ENCODE measurements around the gene NPC1L1. TPM values are rescaled to one million over a fixed set of nuclear protein-coding genes. Genes with fewer than 3 reads are reported as not detected.

NPC1L1 gene
- under 1 TPM; 0.13 to 0.16 TPM for total RNA-seq
- not detected for polyA plus RNA-seq
- 0 to 0.25 (median 0.07) reads per million in 6 experiments for total RNA-seq

- Mint-ChIP-seq H3K27ac (no peak within 1 kb of the TSS), H3K4me1 (no peaks in the 10 kb centered on the region), H3K27me3 (peaks cover 0 to 3% (median 0%) of the 10 kb centered on the region in 5 donors), H3K4me3 (no peak within 1 kb of the TSS), H3K9me3 (no peaks in the 10 kb centered on the region), H3K36me3 (no peaks in the 10 kb centered on the region)
- DNase-seq (no peak), ATAC-seq (no peak)
- POLR2A ChIA-PET: no interaction called here
These were observed at the start of gene NPC1L1 for GRCh38 chr7:44541028-44541869. TSS of gene NPC1L1 (minus strand) at chr7:44541330. CDS start at chr7:44541259, 71 bp downstream.

- no peak overlapping the region for H3K27ac Mint-ChIP-seq
- DNase-seq: no peak
- no peak for ATAC-seq
- H3K9me3 Mint-ChIP-seq: no peaks in the 10 kb centered on the region
- POLR2A ChIA-PET: interaction anchor here (0.8 to 1.4 kb wide), 2 partner anchors 14 to 16 kb away, joined by 3 read pairs; partner anchors contain the start of gene OGDH
- H3K4me3 Mint-ChIP-seq: no peak overlapping the region
- peaks cover 0 to 10% (median 1%) of the 10 kb centered on the region in 5 donors for H3K27me3 Mint-ChIP-seq
- peaks cover 0 to 5% (median 4%) of the 10 kb centered on the region in 4 donors for H3K4me1 Mint-ChIP-seq
- H3K36me3 Mint-ChIP-seq: no peaks in the 10 kb centered on the region
These were observed 49.8 kb upstream of the NPC1L1 start for GRCh38 chr7:44590910-44591309.

- peaks cover 0 to 2% (median 0%) of the 10 kb centered on the region in 5 donors for H3K27me3 Mint-ChIP-seq
- no peak overlapping the region for H3K4me3 Mint-ChIP-seq
- POLR2A ChIA-PET: interaction anchor here (0.5 to 1.6 kb wide), 4 partner anchors 259 to 333 kb away, joined by 3 to 6 read pairs (median 5); no protein-coding TSS in a partner anchor
- ATAC-seq: peak; percentile 78
- peaks cover 0 to 7% (median 5%) of the 10 kb centered on the region in 4 donors for H3K4me1 Mint-ChIP-seq
- H3K27ac Mint-ChIP-seq: peak overlapping the region in 2 of 10 donors; percentile 5 to 9
- peak in 8 of 10 donors; percentile 42 to 73 (median 56) for DNase-seq
- no peaks in the 10 kb centered on the region for H3K9me3 Mint-ChIP-seq
- no peaks in the 10 kb centered on the region for H3K36me3 Mint-ChIP-seq
These were observed 46.9 kb upstream of the NPC1L1 start for GRCh38 chr7:44587843-44588711.

- H3K4me1 Mint-ChIP-seq: peaks cover 15 to 41% (median 37%) of the 10 kb centered on the region in 4 donors
- DNase-seq: no peak
- ATAC-seq: no peak
- H3K4me3 Mint-ChIP-seq: peak overlapping the region; percentile 87 to 93 (median 91)
- POLR2A ChIA-PET: interaction anchor here (1.0 to 4.7 kb wide), 9 partner anchors 11 to 418 kb away, joined by 4 to 64 read pairs (median 15); partner anchors contain the start of genes DDX56, H2AZ2, OGDH and PPIA
- peak overlapping the region; percentile 91 to 99 (median 98) for H3K27ac Mint-ChIP-seq
- no peaks in the 10 kb centered on the region for H3K9me3 Mint-ChIP-seq
- peaks cover 0 to 31% (median 8%) of the 10 kb centered on the region in 3 donors for H3K36me3 Mint-ChIP-seq
- peaks cover 0 to 3% (median 0%) of the 10 kb centered on the region in 5 donors for H3K27me3 Mint-ChIP-seq
These were observed 42.2 kb upstream of the NPC1L1 start for GRCh38 chr7:44583146-44583865.

- peak; percentile 84 to 85 for ATAC-seq
- Mint-ChIP-seq H3K9me3 (no peaks in the 10 kb centered on the region), H3K36me3 (peaks cover 0 to 41% (median 8%) of the 10 kb centered on the region in 3 donors), H3K4me3 (peak within 1 kb of the TSS; percentile 87 to 93 (median 91)), H3K27me3 (peaks cover 0 to 3% (median 0%) of the 10 kb centered on the region in 5 donors), H3K4me1 (peaks cover 14 to 37% (median 35%) of the 10 kb centered on the region in 4 donors), H3K27ac (peak within 1 kb of the TSS; percentile 91 to 99 (median 98))
- DNase-seq: peak; percentile 99 to 100 (median 100)
- POLR2A ChIA-PET: interaction anchor here (0.6 to 4.7 kb wide), 27 partner anchors 10 to 1650 kb away, joined by 3 to 64 read pairs (median 4); partner anchors contain the start of genes DDX56, H2AZ2, MRPL32 and NUDCD3
These were observed 40.9 kb upstream of the NPC1L1 start, which contains the start of gene TMED4 for GRCh38 chr7:44581879-44582603. TSS of gene TMED4 (minus strand) at chr7:44582231. CDS start at chr7:44582206, 25 bp downstream.

GRCh38 chr7:44580945-44581878, 40.1 kb upstream of the NPC1L1 start:
- Mint-ChIP-seq H3K4me3 (peak overlapping the region; percentile 87 to 93 (median 91)), H3K27ac (peak overlapping the region; percentile 89 to 99 (median 98)), H3K4me1 (peaks cover 14 to 37% (median 35%) of the 10 kb centered on the region in 4 donors), H3K36me3 (peaks cover 0 to 46% (median 8%) of the 10 kb centered on the region in 3 donors), H3K9me3 (no peaks in the 10 kb centered on the region), H3K27me3 (peaks cover 0 to 3% (median 0%) of the 10 kb centered on the region in 5 donors)
- DNase-seq (peak; percentile 15 to 76 (median 48)), ATAC-seq (peak; percentile 34 to 42)
- POLR2A ChIA-PET: interaction anchor here (0.6 to 4.7 kb wide), 25 partner anchors 9 to 531 kb away, joined by 3 to 64 read pairs (median 5); partner anchors contain the start of genes DDX56, H2AZ2, NUDCD3 and OGDH

- Mint-ChIP-seq H3K36me3 (peaks cover 0 to 74% (median 8%) of the 10 kb centered on the region in 3 donors), H3K27ac (peak overlapping the region in 7 of 10 donors; percentile 33 to 90 (median 62)), H3K27me3 (no peaks in the 10 kb centered on the region), H3K9me3 (no peaks in the 10 kb centered on the region), H3K4me1 (peaks cover 25 to 66% (median 56%) of the 10 kb centered on the region in 4 donors), H3K4me3 (peak overlapping the region in 6 of 10 donors; percentile 21 to 45 (median 32))
- ATAC-seq: no peak
- POLR2A ChIA-PET: interaction anchor here (3.0 kb wide), 1 partner anchor 11 kb away, joined by 13 read pairs; no protein-coding TSS in a partner anchor
- no peak for DNase-seq
These were observed 35.1 kb upstream of the NPC1L1 start for GRCh38 chr7:44576228-44576627.

- peak overlapping the region; percentile 85 to 99 (median 98) for H3K27ac Mint-ChIP-seq
- peaks cover 0 to 74% (median 11%) of the 10 kb centered on the region in 3 donors for H3K36me3 Mint-ChIP-seq
- POLR2A ChIA-PET: interaction anchor here (0.7 to 3.9 kb wide), 4 partner anchors 10 to 452 kb away, joined by 3 to 31 read pairs (median 8); partner anchors contain the start of gene NUDCD3
- H3K27me3 Mint-ChIP-seq: no peaks in the 10 kb centered on the region
- H3K4me1 Mint-ChIP-seq: peaks cover 23 to 58% (median 45%) of the 10 kb centered on the region in 4 donors
- ATAC-seq (no peak), DNase-seq (no peak)
- H3K4me3 Mint-ChIP-seq: peak overlapping the region; percentile 90 to 97 (median 96)
- H3K9me3 Mint-ChIP-seq: no peaks in the 10 kb centered on the region
These were observed 33.9 kb upstream of the NPC1L1 start for GRCh38 chr7:44575054-44575453.

- Mint-ChIP-seq H3K27ac (peak overlapping the region; percentile 96 to 99 (median 98)), H3K36me3 (peaks cover 0 to 74% (median 8%) of the 10 kb centered on the region in 3 donors), H3K27me3 (no peaks in the 10 kb centered on the region), H3K4me3 (peak overlapping the region; percentile 90 to 97 (median 96)), H3K9me3 (no peaks in the 10 kb centered on the region), H3K4me1 (peaks cover 20 to 53% (median 38%) of the 10 kb centered on the region in 4 donors)
- DNase-seq: peak in 1 of 10 donors; percentile 9
- ATAC-seq: peak in 1 of 2 donors; percentile 26
- POLR2A ChIA-PET: interaction anchor here (0.6 to 5.6 kb wide), 25 partner anchors 7 to 537 kb away, joined by 3 to 64 read pairs (median 4); partner anchors contain the start of genes H2AZ2, NUDCD3, OGDH and PURB
These were observed 33.2 kb upstream of the NPC1L1 start for GRCh38 chr7:44574287-44574872.
